Ishikawa (cell line): Measurements from ENCODE around the gene NNAT.

Source experiments
- CREB1 ChIP-seq: IDR thresholded peaks from 2 replicates; pipeline ENCODE4 v1.6.1; 2012; ENCODE audit warnings: low read depth
- EGR1 ChIP-seq: IDR thresholded peaks from 2 replicates; pipeline ENCODE4 v1.6.1; 2012
- EP300 ChIP-seq: IDR thresholded peaks from 2 replicates; pipeline ENCODE4 v1.6.1; 2012; ENCODE audit warnings: borderline replicate concordance
- RAD21 ChIP-seq: IDR thresholded peaks from 2 replicates; pipeline ENCODE4 v1.6.1; 2012; ENCODE audit warnings: low read depth
- TAF1 ChIP-seq: IDR thresholded peaks from 2 replicates; pipeline ENCODE4 v1.6.1; 2012; ENCODE audit warnings: low read depth, mild to moderate bottlenecking
- TCF12 ChIP-seq: IDR thresholded peaks from 2 replicates; pipeline ENCODE4 v1.6.1; 2012; ENCODE audit warnings: low read depth
- USF1 ChIP-seq: IDR thresholded peaks from 2 replicates; pipeline ENCODE4 v1.6.1; 2012
- ZBTB7A ChIP-seq: IDR thresholded peaks from 2 replicates; pipeline ENCODE4 v1.6.1; 2012; ENCODE audit warnings: low read depth
- TF ChIP-seq, protein P1 (sequence below): IDR thresholded peaks from 2 replicates; pipeline ENCODE4 v1.6.1; 2012; ENCODE audit warnings: low read depth, mild to moderate bottlenecking
- TF ChIP-seq, protein P2 (sequence below): IDR thresholded peaks from 2 replicates; pipeline ENCODE4 v1.6.1; 2012

- TF ChIP-seq, protein P1, sequence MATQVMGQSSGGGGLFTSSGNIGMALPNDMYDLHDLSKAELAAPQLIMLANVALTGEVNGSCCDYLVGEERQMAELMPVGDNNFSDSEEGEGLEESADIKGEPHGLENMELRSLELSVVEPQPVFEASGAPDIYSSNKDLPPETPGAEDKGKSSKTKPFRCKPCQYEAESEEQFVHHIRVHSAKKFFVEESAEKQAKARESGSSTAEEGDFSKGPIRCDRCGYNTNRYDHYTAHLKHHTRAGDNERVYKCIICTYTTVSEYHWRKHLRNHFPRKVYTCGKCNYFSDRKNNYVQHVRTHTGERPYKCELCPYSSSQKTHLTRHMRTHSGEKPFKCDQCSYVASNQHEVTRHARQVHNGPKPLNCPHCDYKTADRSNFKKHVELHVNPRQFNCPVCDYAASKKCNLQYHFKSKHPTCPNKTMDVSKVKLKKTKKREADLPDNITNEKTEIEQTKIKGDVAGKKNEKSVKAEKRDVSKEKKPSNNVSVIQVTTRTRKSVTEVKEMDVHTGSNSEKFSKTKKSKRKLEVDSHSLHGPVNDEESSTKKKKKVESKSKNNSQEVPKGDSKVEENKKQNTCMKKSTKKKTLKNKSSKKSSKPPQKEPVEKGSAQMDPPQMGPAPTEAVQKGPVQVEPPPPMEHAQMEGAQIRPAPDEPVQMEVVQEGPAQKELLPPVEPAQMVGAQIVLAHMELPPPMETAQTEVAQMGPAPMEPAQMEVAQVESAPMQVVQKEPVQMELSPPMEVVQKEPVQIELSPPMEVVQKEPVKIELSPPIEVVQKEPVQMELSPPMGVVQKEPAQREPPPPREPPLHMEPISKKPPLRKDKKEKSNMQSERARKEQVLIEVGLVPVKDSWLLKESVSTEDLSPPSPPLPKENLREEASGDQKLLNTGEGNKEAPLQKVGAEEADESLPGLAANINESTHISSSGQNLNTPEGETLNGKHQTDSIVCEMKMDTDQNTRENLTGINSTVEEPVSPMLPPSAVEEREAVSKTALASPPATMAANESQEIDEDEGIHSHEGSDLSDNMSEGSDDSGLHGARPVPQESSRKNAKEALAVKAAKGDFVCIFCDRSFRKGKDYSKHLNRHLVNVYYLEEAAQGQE: no peak
- TF ChIP-seq, protein P2, sequence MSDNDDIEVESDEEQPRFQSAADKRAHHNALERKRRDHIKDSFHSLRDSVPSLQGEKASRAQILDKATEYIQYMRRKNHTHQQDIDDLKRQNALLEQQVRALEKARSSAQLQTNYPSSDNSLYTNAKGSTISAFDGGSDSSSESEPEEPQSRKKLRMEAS: no peak
- no peak for TF ChIP-seq CREB1
- TF ChIP-seq USF1: no peak
- no peak for TF ChIP-seq TCF12
- no peak for TF ChIP-seq RAD21
- TF ChIP-seq TAF1: no peak
- no peak for TF ChIP-seq EP300
- no peak for TF ChIP-seq EGR1
- TF ChIP-seq ZBTB7A: no peak
Measured at GRCh38 chr20:37556538-37556937, 35.5 kb downstream of the NNAT start.
